ENCODE data around the gene SEMA6B. TPM values are rescaled to one million over a fixed set of nuclear protein-coding genes. Genes with fewer than 3 reads are reported as not detected.

The SEMA6B gene
- total RNA-seq, 1 experiment from 2014 or later: 38.4 TPM

DNA sequence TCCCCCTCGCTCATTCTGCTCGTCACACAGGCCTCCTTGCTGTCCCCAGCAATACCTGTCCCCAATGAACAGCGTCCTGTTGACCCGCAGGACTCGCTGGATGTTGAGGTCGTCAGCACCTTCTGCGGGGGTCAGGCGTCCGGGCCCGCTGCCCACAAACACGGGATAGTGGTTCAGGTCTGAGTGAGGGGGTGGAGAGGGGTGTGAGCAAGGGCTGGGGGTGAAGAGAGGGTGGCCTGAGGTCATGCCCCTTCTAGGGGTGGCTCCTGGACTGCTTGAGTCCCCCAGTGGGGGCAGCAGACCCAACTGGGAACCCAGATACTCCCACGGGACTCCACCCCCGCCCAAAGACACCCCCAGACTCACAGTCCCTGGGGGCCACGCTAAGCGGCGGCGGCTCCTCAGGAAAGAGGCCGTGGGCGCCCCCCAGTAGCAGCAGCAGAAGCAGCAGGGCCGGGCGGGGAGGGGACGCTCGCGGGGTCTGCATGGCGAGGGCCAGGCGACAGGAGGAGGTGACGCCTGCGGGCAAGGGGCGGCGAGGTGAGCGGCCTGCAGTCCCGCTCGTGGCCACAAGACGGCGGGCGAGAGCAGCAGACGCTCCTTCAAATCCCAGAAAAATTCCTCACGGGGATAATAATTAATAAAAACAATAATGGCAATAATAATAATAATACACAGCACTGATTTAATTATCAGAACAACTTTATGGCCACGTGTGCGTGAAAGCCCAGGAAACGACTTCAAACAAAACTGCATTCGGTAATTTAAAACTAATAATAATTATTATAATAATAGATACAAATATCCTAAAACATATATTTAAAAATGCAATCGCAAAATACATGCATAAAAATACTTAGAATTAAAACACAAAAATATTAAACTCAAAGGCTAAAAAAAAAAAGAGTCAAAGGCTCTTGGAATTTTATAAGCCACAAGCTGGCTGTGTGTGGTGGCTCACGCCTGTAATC lies 1.2 kb downstream of the SEMA6B start:
- DNase-seq: peak; percentile 71

More for the DNA sequence above, 1.2 kb downstream of the SEMA6B start:
- H3K79me2 ChIP-seq (ENCODE audit: insufficient read depth, low read length): no peaks in the 10 kb centered on the region
- H4K91ac ChIP-seq (ENCODE audit: insufficient read length, low read depth, low read length): no peak overlapping the region
- no peak overlapping the region for H2BK120ac ChIP-seq (ENCODE audit: low read depth, low read length, poor library complexity, severe bottlenecking)
- no peak overlapping the region for H2BK12ac ChIP-seq (ENCODE audit: insufficient read length, low read depth, low read length)
- H3K4me2 ChIP-seq (ENCODE audit: insufficient read depth, insufficient read length, low read length): no peak overlapping the region
- no peak overlapping the region for H4K5ac ChIP-seq (ENCODE audit: insufficient read length, low read depth, low read length)
- no peak overlapping the region for H3K27ac ChIP-seq (ENCODE audit: insufficient read length, low read depth, low read length)
- H3K23me2 ChIP-seq (ENCODE audit: insufficient read length, low read depth, low read length, poor library complexity, severe bottlenecking): no peaks in the 10 kb centered on the region
- no peak overlapping the region for H3K4me3 Mint-ChIP-seq
- TF ChIP-seq, protein P1, sequence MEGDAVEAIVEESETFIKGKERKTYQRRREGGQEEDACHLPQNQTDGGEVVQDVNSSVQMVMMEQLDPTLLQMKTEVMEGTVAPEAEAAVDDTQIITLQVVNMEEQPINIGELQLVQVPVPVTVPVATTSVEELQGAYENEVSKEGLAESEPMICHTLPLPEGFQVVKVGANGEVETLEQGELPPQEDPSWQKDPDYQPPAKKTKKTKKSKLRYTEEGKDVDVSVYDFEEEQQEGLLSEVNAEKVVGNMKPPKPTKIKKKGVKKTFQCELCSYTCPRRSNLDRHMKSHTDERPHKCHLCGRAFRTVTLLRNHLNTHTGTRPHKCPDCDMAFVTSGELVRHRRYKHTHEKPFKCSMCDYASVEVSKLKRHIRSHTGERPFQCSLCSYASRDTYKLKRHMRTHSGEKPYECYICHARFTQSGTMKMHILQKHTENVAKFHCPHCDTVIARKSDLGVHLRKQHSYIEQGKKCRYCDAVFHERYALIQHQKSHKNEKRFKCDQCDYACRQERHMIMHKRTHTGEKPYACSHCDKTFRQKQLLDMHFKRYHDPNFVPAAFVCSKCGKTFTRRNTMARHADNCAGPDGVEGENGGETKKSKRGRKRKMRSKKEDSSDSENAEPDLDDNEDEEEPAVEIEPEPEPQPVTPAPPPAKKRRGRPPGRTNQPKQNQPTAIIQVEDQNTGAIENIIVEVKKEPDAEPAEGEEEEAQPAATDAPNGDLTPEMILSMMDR (conservative IDR thresholded peaks at IDR 0.05): peak; percentile 100
- no CpG with 5 or more reads among the region's 44 CpGs for WGBS (ENCODE audit: extremely low coverage, insufficient read length, low lambda C conversion rate)
- no peaks in the 10 kb centered on the region; a peak in 1 of 5 replicates for H3K9me3 Mint-ChIP-seq
- H2BK5ac ChIP-seq (ENCODE audit: insufficient read length, low read length): no peak overlapping the region
- no peak overlapping the region for H2AFZ ChIP-seq (ENCODE audit: low read length)
- H4K20me1 ChIP-seq (ENCODE audit: control insufficient read depth, insufficient read depth, insufficient read length): peaks cover 6% of the 10 kb centered on the region
- H3K27me3 ChIP-seq (ENCODE audit: insufficient read depth, low read length): no peaks in the 10 kb centered on the region
- H3K79me1 ChIP-seq (ENCODE audit: insufficient read depth, low read depth, low read length, poor library complexity, severe bottlenecking): no peaks in the 10 kb centered on the region
- H2AK5ac ChIP-seq (ENCODE audit: insufficient read length, low read length): no peak overlapping the region
- H3K36me3 Mint-ChIP-seq (ENCODE audit: insufficient read depth in 1 of 3, low read depth in 3 of 3): peaks cover 22 to 29% (median 24%) of the 10 kb centered on the region in 3 experiments
- peaks cover 9 to 18% of the 10 kb centered on the region in 2 experiments for H3K4me1 Mint-ChIP-seq
- H3T11ph ChIP-seq (ENCODE audit: low read length): no peak overlapping the region
- H3K14ac ChIP-seq (ENCODE audit: insufficient read depth, low read length): no peak overlapping the region; the same call in 1 of the 2 replicates
- no peak overlapping the region for H3K27ac Mint-ChIP-seq
- no peak overlapping the region for H3K4ac ChIP-seq (ENCODE audit: low read depth, low read length)
- no peak overlapping the region for H3K56ac ChIP-seq (ENCODE audit: insufficient read length, low read depth, low read length)
- H3K23ac ChIP-seq (ENCODE audit: insufficient read length, low read depth, low read length): no peak overlapping the region
- no peaks in the 10 kb centered on the region for H3K9me3 ChIP-seq (ENCODE audit: control insufficient read depth, low read depth, low read length)
- no peak overlapping the region for H4K8ac ChIP-seq (replicated peaks; ENCODE audit: insufficient read length, low read depth, low read length)
- no peaks in the 10 kb centered on the region; the same call in 1 of the 2 replicates for H3K4me1 ChIP-seq (ENCODE audit: insufficient read depth, low read length)
- H2BK20ac ChIP-seq (ENCODE audit: low read depth, low read length, poor library complexity, severe bottlenecking): no peak overlapping the region
- H3K27me3 Mint-ChIP-seq (ENCODE audit: low read depth): peaks cover 2% of the 10 kb centered on the region; the same call in 1 of the 2 replicates
- no peak overlapping the region for H2BK15ac ChIP-seq (ENCODE audit: low read depth, low read length)
- no peak overlapping the region for H3K18ac ChIP-seq (ENCODE audit: insufficient read length, low read depth, low read length)
- H3K9ac ChIP-seq (ENCODE audit: extremely low read depth, insufficient read length, low read length): no peak overlapping the region

All from H9 (cell line).